Limb (tissue), 2 donors: ENCODE results near the gene CLEC16A.

Source experiments
- DNase-seq, 2 donors: peaks; one replicate each; pipeline ENCODE4 v3.0.0-alpha.2; 2016; ENCODE audit errors: extremely low spot score in 2 of 2

CLEC16A gene

DNA sequence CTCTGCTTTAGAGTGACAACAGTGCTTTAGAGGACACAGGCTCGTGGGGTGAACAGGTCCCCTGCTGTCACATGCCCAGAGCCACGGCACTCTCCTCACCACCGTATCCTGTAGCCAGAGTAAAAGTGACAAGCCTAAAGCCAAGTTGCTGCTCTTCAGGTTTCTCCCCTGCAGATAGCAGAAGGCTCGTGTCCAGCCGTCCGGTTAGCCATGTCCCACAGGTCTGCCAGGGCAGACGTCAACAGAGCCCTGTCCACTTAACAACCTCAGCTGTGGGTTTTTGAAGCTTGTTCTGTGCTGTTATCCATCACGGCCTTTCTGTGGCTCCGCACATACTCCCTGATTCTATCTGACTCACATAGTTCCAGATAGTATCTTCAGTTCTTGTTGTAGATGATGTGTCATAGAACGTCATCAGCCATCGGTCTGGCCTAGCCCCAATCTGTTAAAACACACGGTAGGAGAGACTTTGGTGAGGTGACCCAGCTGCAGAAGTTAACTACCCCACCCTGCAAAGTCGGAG is 211.0 kb downstream of the CLEC16A start:
- no peak for DNase-seq

DNA sequence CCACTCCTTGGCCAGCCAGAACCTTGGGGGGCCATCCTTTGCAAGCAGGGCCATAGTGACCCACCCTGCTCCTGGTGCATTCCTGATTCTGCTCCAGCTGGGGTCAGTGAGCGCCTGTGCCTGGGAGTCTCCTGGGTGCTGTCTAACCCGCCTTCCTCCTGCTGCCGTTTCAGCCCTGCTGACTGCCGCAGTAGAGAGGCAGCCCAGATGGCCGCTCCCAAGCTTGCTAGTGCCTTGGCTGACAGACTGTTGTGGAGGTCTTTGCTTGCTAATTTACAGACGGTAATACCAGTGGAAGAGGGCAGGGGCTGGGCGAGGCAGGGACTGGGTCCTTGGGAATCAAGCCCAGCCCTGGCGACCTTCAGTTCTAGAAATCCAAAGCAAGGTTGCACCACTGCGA is 212.0 kb downstream of the CLEC16A start:
- DNase-seq, result no peak

DNA sequence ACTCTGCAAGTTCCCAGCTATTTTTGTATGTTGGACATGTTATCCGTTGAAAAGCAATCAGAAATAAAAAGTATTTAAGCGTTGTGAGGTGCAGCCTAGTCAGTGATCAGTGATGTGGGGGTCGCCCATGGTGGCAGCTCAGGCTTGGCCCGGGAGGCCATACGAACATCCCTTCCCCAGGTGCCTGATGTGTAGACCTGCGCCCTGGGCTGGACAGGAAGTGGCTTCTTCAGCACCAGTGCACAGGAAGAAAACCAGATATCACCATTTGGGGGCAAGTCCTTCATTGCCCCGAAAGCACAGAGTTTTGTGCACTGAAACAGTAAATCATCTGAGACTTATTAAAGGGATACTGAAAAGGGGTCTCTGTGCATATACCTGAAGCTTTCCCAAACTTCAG is 212.8 kb downstream of the CLEC16A start:
- no peak for DNase-seq

DNA sequence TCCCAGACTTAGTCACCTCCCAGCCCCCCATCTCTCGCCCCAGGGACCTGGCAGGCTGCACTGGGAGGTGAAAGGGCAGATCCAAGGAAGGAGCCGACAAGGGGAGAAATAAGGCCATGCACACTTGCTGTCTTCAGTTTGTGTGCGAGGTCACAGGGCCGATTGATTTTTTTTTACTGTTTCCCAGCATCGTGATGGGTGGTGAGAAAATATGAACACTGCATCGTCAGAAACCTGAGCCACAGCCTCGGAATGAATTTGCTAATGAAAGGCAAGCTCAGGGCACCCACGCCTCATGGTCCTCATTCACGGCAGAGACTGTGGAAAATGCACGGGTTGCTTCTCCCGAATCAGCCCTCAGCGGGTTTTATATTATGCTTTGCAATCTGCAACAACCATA is 213.7 kb downstream of the CLEC16A start:
- no peak for DNase-seq

DNA sequence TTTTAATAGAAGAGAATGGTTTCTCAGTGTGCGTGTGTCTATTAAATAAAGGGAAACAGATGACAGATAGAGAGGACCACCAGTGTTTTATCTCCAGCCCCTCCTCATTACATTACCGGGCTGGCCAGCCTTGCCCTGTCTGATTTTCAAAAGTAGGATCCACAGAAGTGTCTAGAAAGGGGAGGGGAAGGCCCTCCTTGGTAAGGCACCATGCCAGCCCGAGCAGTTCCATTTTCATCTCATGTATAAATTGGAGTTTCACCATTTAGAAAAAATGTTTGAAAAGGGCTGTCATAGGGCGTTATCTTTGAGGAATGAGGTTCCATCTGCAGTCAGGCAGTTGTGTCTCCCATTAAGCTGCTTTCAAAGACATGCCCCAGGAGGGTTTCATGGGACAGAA is 214.9 kb downstream of the CLEC16A start:
- DNase-seq, result no peak

DNA sequence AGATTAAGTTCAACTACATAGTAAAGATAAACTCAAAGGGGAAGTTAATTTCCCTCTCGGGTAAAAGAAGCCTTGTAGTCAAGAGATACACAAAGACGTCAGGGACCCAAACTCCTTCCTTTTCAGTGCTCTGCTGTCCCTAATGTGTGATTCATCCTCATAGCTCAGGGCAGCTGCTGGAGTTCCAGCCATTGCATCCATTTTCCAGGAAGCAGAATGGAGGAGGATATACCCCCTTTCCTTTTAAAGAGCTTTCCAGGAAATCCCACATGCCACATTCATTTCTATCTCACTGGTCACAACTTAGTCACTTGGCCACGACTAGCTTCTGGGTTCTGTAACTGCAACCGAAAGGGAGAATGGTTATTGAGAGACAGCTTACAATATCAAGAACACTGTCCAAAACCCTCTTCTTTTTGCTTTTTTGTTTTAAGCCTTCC is 216.3 kb downstream of the CLEC16A start:
- DNase-seq, result no peak

DNA sequence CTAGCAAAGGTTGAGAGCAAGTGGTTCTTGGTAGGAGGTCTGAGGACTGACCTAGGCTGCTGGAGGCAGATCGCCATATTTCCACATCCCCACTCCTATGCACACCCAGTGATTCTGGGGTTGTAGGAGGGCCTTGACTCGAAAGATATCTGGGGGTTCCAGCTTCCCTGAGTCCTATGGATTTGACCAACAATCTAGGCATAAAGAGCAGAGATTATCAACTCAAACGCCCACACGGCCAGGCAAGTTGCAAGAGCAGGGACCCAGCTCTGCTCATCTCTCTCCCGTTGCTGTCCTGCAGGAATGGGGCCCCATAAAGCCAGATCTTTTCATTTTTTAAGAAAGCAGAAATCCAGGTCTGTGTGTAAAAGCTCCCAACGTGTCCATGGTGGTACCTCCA is 217.1 kb downstream of the CLEC16A start:
- no peak for DNase-seq

DNA sequence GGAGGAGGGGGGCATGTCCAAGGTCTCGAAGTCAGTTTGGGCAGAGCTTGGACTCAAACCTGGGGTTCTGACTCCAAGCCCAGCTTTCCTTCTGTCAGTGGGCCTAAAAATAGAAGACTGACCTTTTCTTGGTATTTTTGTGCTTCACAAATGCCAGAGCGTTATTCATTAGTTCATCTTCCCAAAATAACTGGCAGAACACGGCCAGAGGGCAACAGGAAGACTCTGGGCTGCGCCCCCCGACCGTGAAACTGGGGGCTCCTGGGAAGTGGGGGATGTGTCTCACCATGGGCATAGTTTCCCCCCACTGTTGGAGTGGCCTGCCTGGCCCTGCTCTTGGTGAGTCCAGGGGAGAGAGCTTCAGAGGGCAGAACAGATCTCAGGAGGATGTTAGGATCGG is 217.6 kb downstream of the CLEC16A start:
- DNase-seq, result no peak

DNA sequence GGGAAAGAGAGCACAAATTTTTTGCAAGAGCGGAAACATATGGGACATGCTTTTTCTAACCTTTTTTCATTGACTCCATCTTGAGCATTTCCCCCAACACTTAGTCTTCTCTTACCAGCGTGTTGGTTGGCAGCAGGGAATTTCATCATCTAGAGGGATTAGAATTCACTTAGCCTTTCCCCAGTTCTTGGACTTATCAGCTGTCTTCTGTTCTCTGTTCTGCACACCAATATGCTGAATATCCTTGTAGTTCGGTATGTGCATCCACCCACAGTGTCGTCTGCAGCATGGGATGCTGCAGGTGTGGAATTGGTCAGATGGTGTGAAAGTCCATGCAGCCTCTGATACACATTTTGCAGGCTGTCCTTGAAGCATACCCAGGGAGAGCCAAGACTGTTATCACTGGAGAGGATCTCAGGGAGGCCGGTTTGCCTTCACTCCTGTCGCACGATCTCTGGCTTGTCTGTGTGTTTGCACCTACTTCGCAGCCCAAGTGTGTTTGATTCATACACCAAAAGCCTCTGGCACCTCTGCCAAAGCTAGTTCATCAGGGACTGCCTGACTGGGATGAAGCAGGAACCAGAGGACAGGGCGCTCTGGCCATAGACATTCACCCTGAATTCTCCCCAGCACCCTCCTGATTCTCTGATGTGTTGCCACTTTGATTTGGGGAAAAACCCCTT is 218.4 kb downstream of the CLEC16A start:
- no peak for DNase-seq

DNA sequence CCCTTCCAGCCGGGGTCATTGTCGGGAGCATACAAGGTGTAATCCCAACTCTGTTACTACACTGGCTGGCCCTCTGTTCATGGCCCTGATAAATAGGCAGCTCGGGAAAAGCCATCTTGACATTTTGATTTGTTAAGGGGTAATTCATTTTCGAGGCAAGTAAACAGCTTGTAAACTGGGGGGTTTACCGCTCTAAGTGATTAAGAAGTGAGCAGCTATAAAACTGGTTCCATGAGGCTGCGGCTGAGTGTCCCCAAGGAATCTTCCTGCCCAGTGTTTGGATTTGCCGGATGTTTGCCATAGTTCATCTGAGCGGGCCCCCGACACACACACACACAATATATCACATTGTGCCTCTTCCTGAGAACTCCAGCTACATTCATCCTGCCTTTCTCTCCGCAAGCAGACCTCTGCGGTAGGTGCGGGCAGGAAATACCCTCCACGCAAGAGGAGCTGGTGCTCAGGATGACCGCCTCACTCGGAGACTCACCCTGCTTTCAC is 219.4 kb downstream of the CLEC16A start:
- no peak for DNase-seq

DNA sequence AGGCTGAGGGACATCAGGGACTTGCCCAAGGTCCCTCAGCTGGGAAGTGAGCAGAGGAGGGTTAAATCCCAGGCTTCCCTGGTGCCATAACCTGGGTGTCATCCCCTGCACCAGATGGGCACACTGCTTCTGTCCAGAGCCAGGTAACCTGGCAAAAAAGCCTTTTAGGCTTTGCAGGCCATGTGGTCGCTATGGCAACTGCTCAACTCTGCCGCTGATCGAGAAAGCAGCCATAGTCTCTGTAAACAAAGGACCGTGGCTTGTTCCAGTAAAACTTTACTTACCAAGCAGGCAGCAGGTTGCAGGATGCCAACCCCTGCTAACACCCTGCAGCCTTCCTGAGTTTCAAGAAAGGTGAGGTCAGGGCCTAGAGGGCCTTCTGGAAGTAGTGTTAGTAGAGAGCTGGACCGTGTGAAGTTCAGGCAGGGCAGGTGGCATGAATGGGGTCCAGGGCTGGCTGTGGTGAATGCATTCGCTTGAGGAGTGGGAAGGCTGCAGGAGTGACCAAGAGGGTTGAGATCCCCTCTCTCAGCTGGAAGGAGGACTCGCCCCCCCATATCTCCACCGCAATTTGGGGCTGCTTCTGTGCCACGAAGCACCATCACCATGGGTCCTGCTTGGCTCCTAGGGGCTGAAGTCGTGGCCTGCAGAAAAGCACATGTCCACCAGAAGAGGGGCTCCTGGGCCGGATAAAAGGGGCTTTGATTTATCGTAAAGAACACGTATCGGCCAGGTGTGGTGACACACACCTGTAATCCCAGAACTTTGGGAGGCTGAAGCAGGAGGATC is 220.3 kb downstream of the CLEC16A start:
- no peak for DNase-seq

DNA sequence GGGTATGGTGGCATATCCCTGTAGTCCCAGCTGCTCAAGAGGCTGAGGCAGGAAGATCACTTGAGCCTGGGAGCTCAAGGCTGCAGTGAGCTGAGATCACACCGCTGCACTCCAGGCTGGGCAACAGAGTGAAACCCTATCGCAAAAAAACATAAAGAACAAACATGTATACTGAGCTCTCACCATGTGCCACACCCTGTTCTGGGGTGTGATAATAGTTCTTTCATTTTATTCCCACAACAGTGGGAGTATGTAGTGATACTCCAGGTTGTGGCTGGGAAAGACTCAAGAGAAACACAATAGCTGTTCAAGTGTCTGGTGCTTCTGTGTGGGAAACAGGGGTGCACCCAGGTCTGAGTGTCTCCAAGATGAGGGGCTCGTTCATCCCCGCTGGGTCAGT is 221.0 kb downstream of the CLEC16A start:
- no peak for DNase-seq

DNA sequence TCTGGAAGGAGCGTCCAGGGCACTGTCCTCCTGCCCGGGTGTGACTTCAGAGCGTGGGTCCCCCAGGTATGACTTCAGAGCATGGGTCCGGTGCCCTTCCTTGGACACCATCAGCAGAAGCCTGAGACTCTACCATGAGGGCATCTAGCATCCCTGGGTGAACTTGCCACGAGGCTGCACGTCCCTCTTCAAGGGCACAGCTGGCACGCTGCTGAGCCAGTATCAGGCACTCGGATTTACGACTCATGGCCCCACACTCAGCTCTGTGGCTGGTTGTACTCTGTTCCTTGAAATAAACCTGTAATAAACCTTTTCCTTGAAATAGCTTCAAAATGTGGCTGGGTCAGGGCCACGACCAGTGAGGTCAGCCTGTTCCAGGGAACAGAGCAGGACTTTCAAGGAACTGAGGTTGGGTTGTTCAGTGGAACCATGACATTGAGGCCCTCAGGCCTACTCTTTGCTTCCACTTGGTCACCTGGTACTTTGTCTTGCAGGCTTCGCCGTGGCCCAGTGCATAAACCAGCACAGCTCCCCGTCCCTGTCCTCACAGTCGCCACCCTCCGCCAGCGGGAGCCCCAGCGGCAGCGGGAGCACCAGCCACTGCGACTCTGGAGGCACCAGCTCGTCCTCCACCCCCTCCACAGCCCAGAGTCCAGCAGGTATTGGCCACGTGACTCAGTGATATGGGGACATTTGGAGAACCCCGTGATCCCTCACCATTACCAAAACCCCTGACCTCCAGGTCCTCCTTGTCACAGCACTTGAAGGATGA is 221.7 kb downstream of the CLEC16A start:
- no peak for DNase-seq

DNA sequence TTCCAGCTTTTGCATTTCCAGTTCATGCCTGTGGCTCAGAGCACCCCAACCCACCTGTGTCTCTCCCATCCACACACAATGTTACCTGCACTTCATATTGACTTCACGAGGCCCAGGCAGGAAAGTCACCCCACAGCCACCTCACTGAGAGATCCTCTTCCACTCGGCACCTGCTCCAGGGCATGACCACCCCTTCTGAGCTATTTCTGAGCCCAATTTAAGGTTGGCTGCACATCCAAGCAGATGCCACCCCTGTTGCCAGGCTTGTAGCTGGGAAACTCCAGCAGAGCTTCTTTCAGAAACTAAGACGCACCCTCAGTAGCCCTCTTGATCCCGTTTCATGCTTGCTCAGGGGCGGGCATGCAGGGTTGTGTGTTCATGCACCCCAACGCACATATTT is 223.2 kb downstream of the CLEC16A start:
- no peak for DNase-seq

DNA sequence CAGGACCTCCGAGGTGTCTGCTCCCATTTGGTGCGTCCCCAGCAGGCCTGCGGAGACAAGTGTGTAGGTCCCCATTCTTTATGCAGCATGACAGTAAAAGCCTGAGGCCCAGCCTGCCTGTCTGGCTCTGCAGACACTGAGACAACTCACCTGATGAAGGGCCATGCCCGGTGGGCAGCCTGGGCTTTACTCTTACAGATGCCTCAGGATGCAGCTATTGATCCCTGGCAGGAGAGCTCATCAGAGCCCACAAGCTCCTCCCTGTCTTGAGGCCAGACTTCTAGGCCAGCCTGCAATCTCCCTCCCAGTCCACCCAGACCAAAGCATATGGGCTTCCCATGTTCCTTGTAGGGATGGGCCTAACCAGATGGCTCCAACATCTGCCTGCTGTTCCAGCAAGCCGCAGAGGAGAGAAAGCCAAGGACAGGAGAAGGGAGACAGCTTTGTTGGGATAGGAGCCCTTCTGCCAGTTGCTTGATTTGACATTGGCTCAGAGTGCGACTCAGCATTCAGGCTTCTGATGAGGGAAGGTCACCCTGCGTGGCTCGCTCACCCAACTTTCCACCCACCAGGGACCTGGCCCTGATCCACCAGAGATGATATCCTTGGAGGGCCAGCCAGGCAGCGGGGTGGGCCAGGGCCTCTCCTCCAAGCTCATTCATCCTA is 224.2 kb downstream of the CLEC16A start:
- no peak for DNase-seq

DNA sequence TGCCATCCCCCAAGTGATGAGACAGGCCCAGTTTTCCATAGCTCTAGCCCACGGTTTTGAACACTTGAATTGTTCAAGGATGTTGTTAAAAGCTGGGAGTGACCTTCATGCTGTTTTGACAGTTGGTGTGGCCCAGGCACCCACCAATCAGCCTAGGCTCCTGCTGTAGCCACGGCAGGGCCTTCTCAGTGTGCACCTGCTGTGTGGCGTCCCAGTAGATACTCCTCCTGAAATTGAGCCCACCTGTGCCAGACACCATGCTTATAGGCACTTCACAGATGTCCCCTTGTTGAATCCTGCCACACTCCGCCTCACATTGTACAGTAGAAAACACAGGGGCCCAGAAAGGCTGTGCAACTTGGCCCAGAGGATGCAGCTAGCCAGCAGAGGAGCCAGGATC is 225.3 kb downstream of the CLEC16A start:
- no peak for DNase-seq

DNA sequence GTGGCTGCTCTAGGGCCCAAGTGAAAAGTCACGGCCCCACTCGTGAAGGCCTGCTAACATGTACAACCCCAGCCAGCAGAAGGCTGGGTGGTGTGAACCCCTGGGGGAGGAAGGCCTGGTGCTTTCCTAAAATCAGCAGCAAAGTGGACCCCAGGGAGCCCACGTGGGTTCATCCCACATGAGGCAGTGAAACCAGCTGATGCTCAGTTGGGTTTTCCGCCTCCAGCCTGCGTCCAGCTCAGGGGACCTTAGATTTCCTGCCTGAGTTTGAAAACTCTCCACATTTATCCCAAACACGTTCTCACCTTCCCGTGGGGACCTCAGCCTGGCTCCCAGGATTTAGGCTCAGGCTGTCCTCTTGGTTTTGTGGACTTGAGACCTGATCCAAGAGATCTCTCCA is 225.8 kb downstream of the CLEC16A start:
- no peak for DNase-seq

DNA sequence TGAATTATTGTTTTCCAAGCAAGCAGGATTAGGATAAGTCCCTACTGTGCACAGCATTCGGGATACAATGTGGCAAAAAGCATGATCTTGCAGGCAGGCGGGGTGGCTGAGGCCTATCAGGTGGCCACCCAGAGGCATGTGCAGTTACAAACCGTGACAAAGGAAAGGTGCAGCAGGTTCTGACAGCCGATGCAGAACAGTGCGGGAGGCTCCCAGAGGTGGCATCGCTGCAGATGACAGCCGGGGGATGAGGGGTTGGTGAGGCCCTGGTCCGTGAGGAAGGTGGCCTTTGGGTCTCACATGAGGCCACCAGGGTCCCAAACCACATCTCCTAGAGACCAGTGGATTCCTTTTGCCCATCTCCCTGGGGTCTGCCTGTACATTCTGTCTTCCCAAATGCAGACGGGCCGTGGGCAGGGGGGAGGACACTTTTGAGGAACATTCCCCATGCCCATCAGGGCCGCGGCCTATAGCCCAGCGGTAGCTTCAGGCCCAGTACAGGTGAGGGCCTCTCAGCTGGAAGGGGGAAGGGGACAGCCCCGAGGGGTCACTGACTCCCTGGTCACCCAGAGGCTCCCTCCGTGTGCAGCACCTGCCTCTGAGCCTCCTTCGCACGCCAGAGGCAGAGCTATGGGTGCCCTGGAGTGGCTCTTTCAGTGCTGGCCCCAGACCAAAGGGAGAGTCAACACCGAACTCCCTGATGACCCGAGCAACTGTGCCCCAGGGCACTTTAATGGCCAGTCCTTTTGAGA is 226.5 kb downstream of the CLEC16A start:
- DNase-seq, result no peak

DNA sequence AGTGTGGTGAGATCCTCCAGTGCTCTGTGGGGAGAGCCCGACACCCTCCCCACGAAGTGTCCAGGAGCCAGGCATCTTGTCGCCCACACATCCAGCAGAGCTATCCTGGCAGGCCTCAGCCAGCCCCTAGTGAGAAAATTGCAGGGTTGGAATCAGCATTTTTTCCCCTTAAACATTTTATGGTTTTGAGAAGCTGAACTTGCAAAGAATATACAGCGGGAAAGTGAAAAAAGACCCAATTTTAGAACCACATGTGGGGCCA is 227.0 kb downstream of the CLEC16A start:
- DNase-seq, result no peak

DNA sequence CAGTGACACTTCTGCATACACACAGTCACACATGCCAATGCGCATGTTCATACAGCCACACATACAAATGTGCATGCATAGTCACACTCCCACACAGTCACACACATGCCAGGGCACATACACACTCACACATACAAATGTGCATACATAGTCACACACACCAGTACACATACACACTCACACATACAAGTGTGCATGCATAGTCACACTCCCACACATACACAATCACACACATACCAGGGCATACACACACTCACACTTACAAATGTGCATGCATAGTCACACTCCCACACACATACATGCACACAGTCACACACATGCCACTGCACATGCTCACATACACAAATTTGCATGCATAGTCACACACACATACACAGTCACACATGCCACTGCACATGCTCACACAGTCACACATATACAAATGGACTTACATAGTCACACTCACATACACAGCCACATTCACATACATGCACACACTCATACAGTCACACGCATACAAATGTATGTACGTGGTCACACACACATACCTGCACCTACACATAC is 227.5 kb downstream of the CLEC16A start:
- DNase-seq, result no peak

DNA sequence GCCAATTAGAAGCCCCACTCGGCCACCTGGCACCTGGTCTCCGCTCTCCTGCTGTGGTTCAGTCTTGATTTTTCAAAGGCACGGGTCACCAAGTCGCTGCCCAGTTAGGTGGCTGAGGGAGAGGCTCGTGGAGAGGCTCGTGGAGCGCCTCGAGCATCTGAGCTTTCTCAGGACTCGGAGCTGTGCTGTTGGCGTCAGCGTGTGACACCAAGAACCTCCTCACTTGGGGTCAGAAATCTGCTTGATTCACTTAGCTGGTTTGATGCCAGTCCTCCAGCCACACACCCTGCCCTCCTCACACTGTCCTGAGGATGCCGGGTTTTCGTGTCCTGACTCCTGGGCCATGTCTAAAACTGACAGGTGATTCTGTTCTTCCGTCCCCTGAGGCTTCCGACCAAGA is 229.1 kb downstream of the CLEC16A start:
- DNase-seq, result no peak
